Measurements from ENCODE around the gene SSBP2. TPM values are rescaled to one million over a fixed set of nuclear protein-coding genes. Genes with fewer than 3 reads are reported as not detected.

Gene SSBP2
- total RNA-seq: 7.8 and 11.4 TPM in 2 replicates

GRCh38 chr5:81751009-81751835 lies at the start of gene SSBP2:
Gene SSBP2 (minus strand): TSS chr5:81751097. CDS start chr5:81751042, 55 bp downstream.

GRCh38 chr5:81393783-81394718 lies 356.8 kb downstream of the SSBP2 start, which contains the start of gene ACOT12:
Gene ACOT12 (minus strand): TSS chr5:81394134. CDS start chr5:81394114, 20 bp downstream.

Other genes starting within 250 kb of the SSBP2 start
- gene ATG10, start 220.9 kb upstream of the SSBP2 start, total RNA-seq: 6.3 and 17.3 TPM in 2 replicates